HG02885 (cell line): ENCODE data around the gene NOC4L.
"Not testable (repeated sequence)": the region's sequence is repeated elsewhere in the genome, so short reads cannot be mapped to it uniquely, and the experiment has no call there.

Experiments
- ATAC-seq: cut with Tn5 transposase; IDR thresholded peaks from one replicate; pipeline ENCODE4 v1.9.1; 2021; ENCODE audit warnings: mild to moderate bottlenecking; ENCODE audit not compliant: unreplicated experiment, poor library complexity

NOC4L gene

DNA sequence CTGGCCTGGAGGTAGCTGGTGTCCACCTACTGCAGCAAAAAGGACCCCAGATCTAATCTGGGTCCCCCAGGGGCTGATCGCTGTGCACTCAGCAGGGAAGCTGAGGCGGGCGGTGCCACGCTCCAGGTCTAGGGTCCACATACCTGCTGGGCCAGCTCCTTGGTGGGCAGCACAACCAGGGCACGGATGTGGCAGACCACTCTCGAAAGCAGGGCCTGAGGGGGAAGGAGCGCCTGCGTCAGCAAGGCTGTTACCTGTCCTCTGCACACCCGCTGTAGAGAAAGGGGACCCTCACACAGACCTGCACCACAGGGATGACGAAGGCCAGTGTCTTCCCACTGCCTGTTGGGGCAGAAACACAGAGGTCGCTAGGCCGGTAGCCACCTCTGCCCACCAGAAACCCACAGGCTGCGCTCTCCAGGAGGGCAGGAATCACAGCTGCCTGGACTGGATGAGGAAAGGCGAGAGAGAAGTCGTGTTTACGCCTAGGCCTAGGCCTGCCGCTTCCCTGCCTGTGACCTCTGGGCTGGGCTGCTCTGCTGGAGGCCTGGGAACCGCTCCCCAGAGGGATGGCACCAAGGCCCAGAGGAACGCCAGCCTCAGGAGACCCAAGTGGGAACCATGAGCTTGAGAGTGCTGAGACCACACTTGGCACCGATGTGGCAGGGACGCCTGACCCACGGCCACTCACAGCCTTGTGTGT, 2.1 kb upstream of the NOC4L start:
- no peak for ATAC-seq

DNA sequence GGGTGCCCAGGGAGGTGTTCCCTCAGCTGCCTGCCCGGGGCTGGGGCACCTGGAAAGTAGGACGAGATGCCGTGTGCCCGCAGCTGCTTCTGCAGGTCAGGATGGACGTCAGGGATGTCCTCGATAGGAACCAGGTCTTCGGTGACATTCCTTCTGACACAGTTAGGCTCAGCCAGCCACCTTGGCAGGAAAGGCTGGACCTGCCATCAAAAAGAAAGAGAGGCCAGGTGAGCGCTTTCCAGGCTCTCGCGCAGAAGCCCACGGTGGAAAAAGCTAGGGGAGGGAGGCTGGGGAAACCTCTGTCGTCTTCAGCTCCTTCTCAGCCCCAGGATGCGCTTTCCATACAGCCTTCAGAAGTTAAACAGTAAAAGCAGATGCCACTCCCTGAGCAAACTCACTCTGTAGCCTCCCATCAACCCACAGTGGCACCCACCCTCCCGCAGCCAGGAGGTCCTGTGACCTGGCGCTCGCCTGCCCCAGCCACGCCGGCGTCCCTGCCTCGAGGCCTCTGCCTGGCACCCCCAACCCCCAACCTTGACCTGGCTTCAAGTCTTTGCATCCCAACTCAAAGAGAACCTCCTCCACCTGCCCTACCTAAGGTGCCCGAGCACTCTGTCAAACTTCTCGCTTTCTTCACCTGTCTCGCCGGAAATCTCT, 1.4 kb upstream of the NOC4L start:
- ATAC-seq = no peak

GRCh38 chr12:132143336-132144071, 753 bp upstream of the NOC4L start:
- peak; percentile 37 for ATAC-seq

- no peak for ATAC-seq
Observed at GRCh38 chr12:132144810-132145168, 532 bp downstream of the NOC4L start.

GRCh38 chr12:132145334-132145733, 1.1 kb downstream of the NOC4L start:
- ATAC-seq = no peak

GRCh38 chr12:132146098-132146497, 1.8 kb downstream of the NOC4L start:
- ATAC-seq = no peak

- no peak for ATAC-seq
Observed at GRCh38 chr12:132146772-132147422, 2.6 kb downstream of the NOC4L start.

DNA sequence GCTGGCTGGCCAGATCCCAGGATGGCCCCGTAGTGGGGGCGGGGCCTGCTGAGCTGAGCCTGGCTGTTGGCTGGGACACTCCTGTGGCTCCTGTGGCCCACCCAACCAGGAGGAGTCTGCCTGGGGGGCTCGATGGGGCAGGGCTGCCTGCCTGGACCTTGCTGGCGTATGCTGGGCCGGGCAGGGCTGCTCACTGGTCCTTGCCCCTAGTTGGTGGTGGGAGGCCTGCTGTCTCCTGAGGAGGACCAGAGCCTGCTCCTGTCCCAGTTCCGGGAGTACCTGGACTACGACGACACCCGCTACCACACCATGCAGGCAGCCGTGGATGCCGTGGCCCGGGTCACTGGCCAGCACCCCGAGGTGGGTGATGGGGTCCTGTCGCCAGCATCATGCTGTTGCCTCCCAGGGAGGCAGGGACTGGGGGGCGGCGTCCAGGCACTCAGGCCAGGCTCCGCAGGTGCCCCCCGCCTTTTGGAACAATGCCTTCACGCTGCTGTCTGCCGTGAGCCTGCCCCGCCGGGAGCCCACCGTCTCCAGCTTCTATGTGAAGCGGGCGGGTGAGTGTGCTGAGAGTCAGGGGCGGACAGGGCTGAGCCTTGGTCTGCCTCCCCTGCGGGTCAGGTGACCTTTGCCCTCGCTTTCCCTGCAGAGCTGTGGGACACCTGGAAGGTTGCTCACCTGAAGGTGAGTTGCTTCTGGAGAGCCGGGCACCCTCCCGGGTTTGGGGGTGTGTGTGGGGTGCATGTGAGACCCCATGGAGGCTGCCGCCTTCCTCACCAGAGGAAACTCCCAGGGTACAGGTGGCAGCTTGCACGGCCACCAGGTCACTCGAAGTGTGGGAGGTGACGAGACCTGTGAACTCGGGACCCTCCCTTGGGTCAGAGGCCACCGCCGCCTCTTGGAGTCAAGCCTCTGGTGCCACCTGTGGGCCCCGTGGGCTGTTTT, 3.4 kb downstream of the NOC4L start:
- ATAC-seq = no peak

- ATAC-seq = no peak
Observed at GRCh38 chr12:132148368-132149045, 4.2 kb downstream of the NOC4L start.

- ATAC-seq = not testable (repeated sequence)
Observed at GRCh38 chr12:132149526-132149925, 5.3 kb downstream of the NOC4L start.

DNA sequence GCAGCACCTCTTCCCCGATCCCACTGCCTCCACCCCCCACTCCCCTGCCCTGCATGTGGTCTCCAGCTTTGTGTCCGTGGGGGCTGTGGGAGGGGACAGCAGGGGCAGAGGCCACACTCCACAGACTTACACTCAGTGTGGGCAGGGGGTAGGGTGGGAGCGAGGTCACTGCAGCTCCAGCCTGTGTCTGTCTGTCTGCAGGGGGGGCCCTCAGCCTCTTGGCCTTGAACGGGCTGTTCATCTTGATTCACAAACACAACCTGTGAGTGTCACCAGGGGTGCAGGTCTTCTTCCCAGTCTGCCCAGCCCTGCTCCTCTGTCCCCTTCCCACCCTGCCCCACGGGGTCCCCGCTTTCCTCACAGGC, 6.5 kb downstream of the NOC4L start:
- ATAC-seq = no peak

DNA sequence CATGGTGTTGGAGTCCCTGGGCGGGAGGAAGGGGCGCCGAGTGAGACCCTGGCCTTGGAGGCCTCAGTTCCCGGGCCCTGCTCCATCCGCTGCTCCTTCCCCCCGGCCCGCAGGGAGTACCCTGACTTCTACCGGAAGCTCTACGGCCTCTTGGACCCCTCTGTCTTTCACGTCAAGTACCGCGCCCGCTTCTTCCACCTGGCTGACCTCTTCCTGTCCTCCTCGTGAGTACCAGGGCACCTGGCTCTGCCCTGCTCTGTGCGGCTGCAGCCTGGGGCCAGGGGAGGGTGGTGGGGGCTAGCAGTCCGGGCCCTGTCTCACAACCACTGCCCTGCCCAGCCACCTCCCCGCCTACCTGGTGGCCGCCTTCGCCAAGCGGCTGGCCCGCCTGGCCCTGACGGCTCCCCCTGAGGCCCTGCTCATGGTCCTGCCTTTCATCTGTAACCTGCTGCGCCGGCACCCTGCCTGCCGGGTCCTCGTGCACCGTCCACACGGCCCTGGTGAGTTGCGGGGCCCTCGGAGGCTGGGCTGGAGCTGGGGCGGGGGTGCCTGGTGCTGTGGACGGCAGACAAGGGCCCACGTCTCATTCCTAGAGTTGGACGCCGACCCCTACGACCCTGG, 7.0 kb downstream of the NOC4L start:
- no peak for ATAC-seq

GRCh38 chr12:132151766-132152410, 7.6 kb downstream of the NOC4L start:
- ATAC-seq = no peak

DNA sequence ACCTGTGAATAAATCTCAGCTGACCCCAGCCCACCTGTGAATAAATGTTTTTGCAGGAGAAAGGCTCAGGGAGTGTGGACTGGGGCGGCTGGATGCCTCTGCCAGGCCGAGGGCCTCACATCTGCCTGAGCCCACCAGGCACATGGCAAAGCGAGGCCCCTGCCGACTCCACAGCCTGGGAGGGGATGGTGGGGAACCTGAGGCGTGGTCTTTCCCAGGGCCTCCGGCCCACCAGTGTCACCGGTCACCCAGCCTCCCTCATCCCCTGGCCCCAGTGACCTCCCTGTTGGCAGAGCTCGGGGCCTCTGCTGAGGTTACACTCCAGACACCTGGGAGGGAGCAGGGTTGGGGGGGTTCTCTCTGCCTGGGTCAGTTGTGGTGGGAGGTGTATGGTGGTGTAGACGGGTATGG, 8.2 kb downstream of the NOC4L start:
- ATAC-seq = no peak

DNA sequence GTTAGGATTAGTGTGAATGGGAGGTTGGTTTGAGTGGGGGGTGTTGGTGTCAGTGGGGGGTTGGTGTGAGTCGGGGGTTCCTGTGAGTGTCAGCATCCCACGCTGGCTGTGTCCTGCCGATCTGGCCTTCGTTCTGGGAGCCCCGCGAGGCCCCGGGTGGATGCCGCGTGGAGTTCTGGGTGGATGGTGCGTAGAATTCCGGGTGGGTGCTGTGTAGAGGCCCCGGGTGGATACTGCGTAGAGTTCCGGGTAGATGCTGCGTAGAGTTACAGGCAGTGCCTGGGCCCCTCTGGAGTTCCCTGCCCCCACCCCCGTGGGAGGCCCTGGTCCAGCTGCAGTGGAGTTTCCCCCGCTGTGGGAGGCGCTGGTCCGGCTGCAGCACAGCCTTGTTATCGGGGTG, 8.7 kb downstream of the NOC4L start:
- no peak for ATAC-seq

DNA sequence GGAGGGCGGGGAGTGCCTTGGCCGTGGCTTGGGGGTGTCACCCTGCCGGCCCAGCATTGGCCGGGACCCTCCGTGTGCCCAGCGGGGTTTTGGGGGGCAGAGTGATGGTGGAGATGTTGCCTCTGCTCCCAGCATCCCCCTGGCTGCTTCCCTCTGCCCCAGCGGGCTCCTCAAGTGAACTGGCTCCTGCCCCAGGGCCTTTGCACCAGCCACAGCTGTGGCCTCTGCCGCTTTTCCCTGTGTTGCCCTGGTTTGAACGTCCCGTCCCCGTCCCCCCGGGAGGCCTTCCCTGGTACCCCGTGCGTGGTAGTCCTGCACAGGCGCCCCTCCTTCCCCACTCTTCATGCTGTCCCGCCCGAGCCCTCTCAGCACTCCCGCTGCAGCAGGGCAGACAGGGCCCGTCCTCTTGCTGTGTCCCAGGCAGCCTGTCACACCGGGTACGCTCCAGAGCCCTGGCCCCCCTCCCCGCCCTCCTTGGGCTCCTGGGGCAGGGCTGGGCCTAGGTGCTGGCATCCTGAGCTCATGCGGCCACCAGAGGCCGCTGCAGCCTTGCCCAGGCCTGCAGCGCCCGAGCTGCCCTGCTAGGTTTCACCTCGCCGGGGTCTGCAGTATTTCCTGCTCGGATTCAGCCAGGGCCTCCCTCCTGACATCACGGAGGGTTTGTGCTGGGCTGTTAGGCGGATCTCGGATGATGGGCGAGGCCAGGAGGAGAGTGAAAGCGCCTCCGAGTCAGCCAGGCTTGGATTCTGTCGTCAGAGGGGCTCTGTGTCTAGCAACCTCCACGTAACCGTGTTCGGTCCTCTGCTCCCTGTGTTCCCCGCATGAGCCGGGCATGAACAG, 9.5 kb downstream of the NOC4L start:
- ATAC-seq = peak; percentile 83

GRCh38 chr12:132154341-132154761, 10.1 kb downstream of the NOC4L start:
- ATAC-seq = no peak
